ENCODE data around the gene RNPS1. TPM values are rescaled to one million over a fixed set of nuclear protein-coding genes. Genes with fewer than 3 reads are reported as not detected.

Gene RNPS1
- total RNA-seq, 2 donors from 2014 or later: 108 to 154 TPM

DNA sequence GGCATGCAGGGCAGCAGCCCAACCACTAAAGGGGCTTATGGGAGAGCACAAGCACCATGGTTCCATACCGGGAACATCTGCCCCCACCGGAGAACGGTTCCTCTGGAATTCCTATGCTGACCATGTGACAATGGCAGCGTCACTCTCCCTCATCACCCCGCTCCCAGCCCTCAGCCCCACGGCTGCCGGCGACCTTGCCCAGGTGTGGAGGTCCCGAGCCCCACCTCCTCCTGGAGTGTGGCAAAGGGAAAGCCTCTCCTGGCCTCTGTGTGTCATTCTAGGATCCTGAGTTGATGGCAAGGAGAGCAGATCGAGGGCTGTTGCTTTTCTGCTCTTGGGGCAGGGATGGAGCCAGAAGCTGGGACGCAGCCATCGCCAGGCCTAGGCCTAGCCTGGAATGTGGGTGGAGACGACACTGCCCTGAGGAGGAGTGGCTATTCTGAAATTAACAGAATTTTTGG is 17.8 kb upstream of the RNPS1 start:
- intact Hi-C loops (cut with DNase I): no loop called here
- no peak for DNase-seq
- Histone ChIP-seq H3K27ac (no peak overlapping the region), H3K27me3 (no peaks in the 10 kb centered on the region), H3K36me3 (no peaks in the 10 kb centered on the region), H3K9me3 (no peaks in the 10 kb centered on the region), H3K4me1 (no peaks in the 10 kb centered on the region), H3K9ac (ENCODE audit: low read depth in 2 of 2, low read length in 2 of 2) (no peak overlapping the region), H3K4me3 (no peak overlapping the region)
- TF ChIP-seq, protein P1, sequence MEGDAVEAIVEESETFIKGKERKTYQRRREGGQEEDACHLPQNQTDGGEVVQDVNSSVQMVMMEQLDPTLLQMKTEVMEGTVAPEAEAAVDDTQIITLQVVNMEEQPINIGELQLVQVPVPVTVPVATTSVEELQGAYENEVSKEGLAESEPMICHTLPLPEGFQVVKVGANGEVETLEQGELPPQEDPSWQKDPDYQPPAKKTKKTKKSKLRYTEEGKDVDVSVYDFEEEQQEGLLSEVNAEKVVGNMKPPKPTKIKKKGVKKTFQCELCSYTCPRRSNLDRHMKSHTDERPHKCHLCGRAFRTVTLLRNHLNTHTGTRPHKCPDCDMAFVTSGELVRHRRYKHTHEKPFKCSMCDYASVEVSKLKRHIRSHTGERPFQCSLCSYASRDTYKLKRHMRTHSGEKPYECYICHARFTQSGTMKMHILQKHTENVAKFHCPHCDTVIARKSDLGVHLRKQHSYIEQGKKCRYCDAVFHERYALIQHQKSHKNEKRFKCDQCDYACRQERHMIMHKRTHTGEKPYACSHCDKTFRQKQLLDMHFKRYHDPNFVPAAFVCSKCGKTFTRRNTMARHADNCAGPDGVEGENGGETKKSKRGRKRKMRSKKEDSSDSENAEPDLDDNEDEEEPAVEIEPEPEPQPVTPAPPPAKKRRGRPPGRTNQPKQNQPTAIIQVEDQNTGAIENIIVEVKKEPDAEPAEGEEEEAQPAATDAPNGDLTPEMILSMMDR (IDR thresholded peaks at IDR 0.05): no peak

DNA sequence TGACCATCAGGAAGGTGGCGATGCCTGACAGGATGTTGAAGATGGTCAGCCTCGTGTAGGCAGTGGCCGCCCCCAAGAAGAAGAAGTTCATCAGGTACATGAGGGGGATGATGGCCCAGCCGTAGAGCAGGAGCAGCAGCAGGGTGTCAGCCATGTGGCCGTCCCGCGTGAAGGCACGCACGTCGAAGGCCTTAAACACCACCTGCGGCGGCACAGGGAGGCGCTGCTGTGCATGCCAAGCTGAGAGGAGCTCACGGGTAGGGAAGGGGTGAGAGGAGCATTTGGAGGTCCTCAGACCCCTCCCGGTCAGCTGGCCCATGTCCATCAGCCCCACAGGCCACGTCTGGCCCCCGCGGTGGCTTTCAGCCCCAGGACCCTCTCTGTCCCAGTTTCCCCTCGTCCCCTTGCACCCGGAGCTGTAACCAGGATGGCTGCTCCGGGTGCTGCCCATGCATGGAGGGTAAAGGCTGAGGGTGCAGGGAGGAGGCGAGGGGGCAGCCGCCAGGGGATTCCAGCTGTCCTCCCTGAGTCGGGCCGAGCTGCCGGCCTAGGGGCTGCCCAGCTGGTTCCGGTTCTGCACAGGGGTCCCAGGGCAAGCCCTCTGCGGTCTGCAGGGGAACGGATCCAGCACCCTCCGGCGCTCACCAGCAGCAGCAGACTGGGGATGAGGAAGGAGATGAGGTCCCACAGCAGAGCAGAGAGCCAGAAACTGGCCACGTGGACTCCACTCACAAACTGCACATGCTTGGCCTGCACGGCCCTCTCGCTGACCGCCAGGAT is 17.1 kb upstream of the RNPS1 start:
- intact Hi-C loops (cut with DNase I): no loop called here
- Histone ChIP-seq H3K27ac (no peak overlapping the region), H3K4me3 (no peak overlapping the region), H3K4me1 (no peaks in the 10 kb centered on the region), H3K27me3 (no peaks in the 10 kb centered on the region), H3K9me3 (no peaks in the 10 kb centered on the region), H3K9ac (ENCODE audit: low read depth in 2 of 2, low read length in 2 of 2) (no peak overlapping the region), H3K36me3 (no peaks in the 10 kb centered on the region)
- TF ChIP-seq, protein P1 (IDR thresholded peaks at IDR 0.05): no peak
- DNase-seq: no peak

DNA sequence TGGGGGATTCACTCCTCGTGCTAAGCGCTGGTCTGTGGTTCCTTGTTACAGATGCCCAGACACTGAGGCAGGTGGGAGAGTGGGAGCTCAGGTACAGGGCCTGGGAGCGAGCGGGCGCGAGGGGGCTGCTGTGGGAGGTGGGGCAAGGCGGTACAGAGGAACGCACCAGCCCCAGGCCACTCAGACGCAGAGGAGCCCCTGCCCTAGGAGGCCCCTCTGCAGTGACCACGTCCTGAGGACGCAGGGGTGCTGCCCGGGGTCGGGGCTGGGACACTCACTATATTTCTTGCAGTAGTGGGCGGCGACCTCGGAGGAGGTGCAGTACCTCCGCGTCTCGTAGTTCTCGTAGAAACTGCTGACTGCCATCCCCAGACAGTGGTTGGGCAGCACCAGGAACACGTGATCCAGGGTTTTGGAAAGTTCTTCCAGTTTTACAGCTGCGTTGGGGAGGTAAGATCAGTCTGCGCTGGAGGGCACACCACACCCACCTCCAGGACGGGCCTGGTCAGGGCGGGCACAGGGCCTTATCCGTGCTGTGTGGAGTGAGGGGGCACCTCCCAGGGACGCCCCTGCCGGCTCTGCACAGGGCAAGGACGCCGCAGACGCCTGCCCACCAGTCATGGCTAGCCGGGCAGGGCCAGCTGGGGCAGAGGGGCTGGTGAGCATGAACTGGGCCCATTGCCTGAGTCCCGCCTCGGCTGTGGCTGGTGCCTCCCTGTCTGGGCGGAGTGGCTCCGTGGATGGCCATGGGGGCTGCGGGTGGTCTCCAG is 16.3 kb upstream of the RNPS1 start:
- Histone ChIP-seq H3K27ac (no peak overlapping the region), H3K4me1 (no peaks in the 10 kb centered on the region), H3K4me3 (no peak overlapping the region), H3K9me3 (no peaks in the 10 kb centered on the region), H3K27me3 (no peaks in the 10 kb centered on the region), H3K36me3 (no peaks in the 10 kb centered on the region), H3K9ac (ENCODE audit: low read depth in 2 of 2, low read length in 2 of 2) (no peak overlapping the region)
- no peak for DNase-seq
- TF ChIP-seq, protein P1 (IDR thresholded peaks at IDR 0.05): no peak
- intact Hi-C loops (cut with DNase I): no loop called here

DNA sequence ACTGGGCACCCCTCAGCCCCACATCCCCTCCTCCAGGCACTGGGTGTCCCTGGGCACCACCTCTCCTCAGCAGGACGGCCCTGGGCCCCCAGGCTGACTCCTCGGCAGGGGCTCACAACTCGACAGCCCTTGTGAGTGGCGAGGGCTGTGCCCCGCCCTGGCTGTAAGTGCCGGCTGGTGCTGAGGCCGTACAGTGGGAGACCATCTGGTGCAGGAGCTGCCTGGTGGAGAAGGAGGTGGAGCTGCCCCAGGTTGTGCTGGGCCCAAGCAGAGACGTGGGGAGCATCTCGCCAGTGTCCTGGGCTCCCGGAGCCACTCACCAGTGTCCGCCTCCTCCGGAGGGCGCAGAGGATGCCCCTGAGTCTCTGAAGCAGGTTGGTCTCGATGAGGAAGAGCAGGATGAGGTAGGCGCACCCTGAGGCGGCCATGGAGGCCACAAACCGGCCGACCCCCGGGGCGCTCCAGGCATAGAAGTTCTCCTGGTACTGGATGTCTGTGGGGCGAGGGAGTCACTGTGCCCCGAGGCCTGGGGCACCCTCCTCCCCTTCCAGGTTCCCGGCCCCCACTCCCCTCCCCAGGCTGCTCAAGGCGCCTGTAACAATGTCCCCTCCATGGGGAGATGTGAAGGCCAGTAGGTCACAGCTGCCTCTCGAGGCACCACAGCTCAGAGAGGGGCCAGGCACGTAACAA is 15.1 kb upstream of the RNPS1 start:
- intact Hi-C loops (cut with DNase I): no loop called here
- no peaks in the 10 kb centered on the region for H3K36me3 ChIP-seq
- TF ChIP-seq, protein P1 (IDR thresholded peaks at IDR 0.05): no peak

DNA sequence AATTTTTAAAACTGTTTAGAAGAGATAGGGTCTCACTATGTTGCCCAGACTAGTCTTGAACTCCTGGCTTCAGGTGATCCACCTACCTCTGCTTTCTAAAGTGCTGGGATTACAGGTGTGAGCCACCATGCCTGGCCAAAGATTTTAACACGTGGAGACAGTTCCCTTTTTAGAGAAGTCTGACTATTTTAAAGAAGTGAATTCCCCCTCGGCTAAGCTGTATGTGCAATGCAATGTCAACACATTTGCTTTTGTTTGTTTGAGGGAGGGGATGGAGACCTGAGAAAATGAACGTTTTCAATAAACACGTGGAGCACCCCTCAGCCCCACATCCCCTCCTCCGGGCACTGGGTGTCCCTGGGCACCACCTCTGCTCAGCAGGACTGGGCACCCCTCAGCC is 14.3 kb upstream of the RNPS1 start:
- intact Hi-C loops (cut with DNase I): no loop called here
- Histone ChIP-seq H3K4me3 (no peak overlapping the region), H3K27ac (no peak overlapping the region), H3K4me1 (no peaks in the 10 kb centered on the region), H3K36me3 (no peaks in the 10 kb centered on the region), H3K9ac (ENCODE audit: low read depth in 2 of 2, low read length in 2 of 2) (no peak overlapping the region), H3K27me3 (no peaks in the 10 kb centered on the region), H3K9me3 (no peaks in the 10 kb centered on the region)
- TF ChIP-seq, protein P1 (IDR thresholded peaks at IDR 0.05): no peak
- no peak for DNase-seq

More for the DNA sequence above, 15.1 kb upstream of the RNPS1 start:
- no peak overlapping the region for H3K4me3 ChIP-seq
- H3K4me1 ChIP-seq: no peaks in the 10 kb centered on the region
- no peaks in the 10 kb centered on the region for H3K27me3 ChIP-seq
- no peak for DNase-seq
- H3K27ac ChIP-seq: no peak overlapping the region
- no peaks in the 10 kb centered on the region for H3K9me3 ChIP-seq
- H3K9ac ChIP-seq (ENCODE audit: low read depth in 2 of 2, low read length in 2 of 2): no peak overlapping the region
